HepG2 (cell line): ENCODE data around the gene SLC13A5. TPM values are rescaled to one million over a fixed set of nuclear protein-coding genes. Genes with fewer than 3 reads are reported as not detected.

Source experiments
- CENPT ChIP-seq: sonication (generic); formaldehyde crosslinking; IDR thresholded peaks from 2 replicates; pipeline ENCODE4 v1.8.0; 2022; ENCODE audit warnings: low read depth, mild to moderate bottlenecking, moderate library complexity, missing genetic modification reagents
- FOXC1 ChIP-seq: sonication (generic); formaldehyde crosslinking; IDR thresholded peaks from 2 replicates; pipeline ENCODE4 v1.8.0; 2022; ENCODE audit warnings: mild to moderate bottlenecking, missing genetic modification reagents, borderline replicate concordance
- HES4 ChIP-seq: sonication (generic); formaldehyde crosslinking; IDR thresholded peaks from 2 replicates; pipeline ENCODE4 v1.9.0; 2021; ENCODE audit warnings: mild to moderate bottlenecking, missing genetic modification reagents, borderline replicate concordance
- MAF1 ChIP-seq: sonication (generic); formaldehyde crosslinking; IDR thresholded peaks from 2 replicates; pipeline ENCODE4 v1.5.0; 2020; ENCODE audit warnings: missing genetic modification reagents, borderline replicate concordance
- POLR2G ChIP-seq: fragments of 200-400 bp; formaldehyde crosslinking; IDR thresholded peaks from 2 replicates; pipeline ENCODE4 v1.6.1; 2018; ENCODE audit warnings: mild to moderate bottlenecking, low read depth, low read length, moderate library complexity
- RBM22 ChIP-seq: fragments of 200-400 bp; formaldehyde crosslinking; optimal IDR thresholded peaks from 2 replicates; pipeline ENCODE3; 2017; ENCODE audit warnings: mild to moderate bottlenecking, low read length, moderate library complexity
- REPIN1 ChIP-seq: sonication (generic); formaldehyde crosslinking; IDR thresholded peaks from 2 replicates; pipeline ENCODE4 v1.8.0; 2022; ENCODE audit warnings: missing genetic modification reagents, low read depth, mild to moderate bottlenecking, borderline replicate concordance
- SOX6 ChIP-seq, 2 experiments: fragments of 450-650 bp in 1 of 2; sonication (generic) in 1 of 2; formaldehyde crosslinking in 1 of 2; IDR thresholded peaks; 2 replicates each; pipeline versions ENCODE4 v1.4.0 to v1.6.1; 2017 to 2020; ENCODE audit warnings: antibody characterized with exemption in 1 of 2, mild to moderate bottlenecking in 1 of 2, missing genetic modification reagents in 1 of 2
- SRSF4 ChIP-seq: fragments of 200-400 bp; formaldehyde crosslinking; IDR thresholded peaks from one replicate; pipeline ENCODE4 v1.6.1; 2018; ENCODE audit warnings: mild to moderate bottlenecking, low read depth, low read length, moderate library complexity; ENCODE audit not compliant: poor library complexity, severe bottlenecking
- TFDP2 ChIP-seq: sonication (generic); formaldehyde crosslinking; IDR thresholded peaks from 2 replicates; pipeline ENCODE4 v1.4.0; 2020; ENCODE audit warnings: missing genetic modification reagents
- ZBTB39 ChIP-seq: sonication (generic); formaldehyde crosslinking; IDR thresholded peaks from 2 replicates; pipeline ENCODE4 v1.5.0; 2020; ENCODE audit warnings: missing genetic modification reagents
- ZFP37 ChIP-seq: sonication (generic); formaldehyde crosslinking; IDR thresholded peaks from 2 replicates; pipeline ENCODE4 v1.4.0; 2020; ENCODE audit warnings: missing genetic modification reagents, borderline replicate concordance
- ZFY ChIP-seq: sonication (generic); formaldehyde crosslinking; IDR thresholded peaks from 2 replicates; pipeline ENCODE4 v1.4.0; 2020; ENCODE audit warnings: missing genetic modification reagents
- ZNF318 ChIP-seq: sonication (generic); formaldehyde crosslinking; IDR thresholded peaks from 2 replicates; pipeline ENCODE4 v1.4.0; 2020; ENCODE audit warnings: mild to moderate bottlenecking, missing genetic modification reagents
- ZNF747 ChIP-seq: sonication (generic); formaldehyde crosslinking; IDR thresholded peaks from 2 replicates; pipeline ENCODE4 v1.8.1; 2023; ENCODE audit warnings: missing genetic modification reagents, mild to moderate bottlenecking, borderline replicate concordance
- polyA plus RNA-seq, 8 experiments: library from polyadenylated mRNA; depleted of rRNA in 3 of 8; stranded (reverse) in 7 of 8; unstranded in 1 of 8; fragments of >200 nt; fragmentation: Illumina TruSeq in 4 of 8; extraction: Trizol in 4 of 8; gene quantifications; 2 replicates each; pipeline versions ENCODE4 v1.2.1 to v1.2.3, GENCODE V29; 2011 to 2016; ENCODE audit warnings: low read depth in 4 of 8, missing spikeins in 1 of 8, mixed read lengths in 1 of 8; ENCODE audit not compliant: insufficient read depth in 1 of 8
- total RNA-seq, 5 experiments: library from RNA; depleted of rRNA; stranded (reverse); fragments of >200 nt; fragmentation: Illumina TruSeq; extraction: Trizol; gene quantifications; 2 replicates each; pipeline ENCODE4 v1.2.3, GENCODE V29; 2016; ENCODE audit warnings: low read depth in 1 of 5

The SLC13A5 gene
- total and polyA plus RNA-seq, 2 of the 13 experiments (the other 11 are each of a cell fraction or from before 2014, with no cell fraction given) = 42.8 to 310 TPM

GRCh38 chr17:6699997-6700947, 12.9 kb downstream of the SLC13A5 start (continued):
- TF ChIP-seq ZBTB39 = peak; percentile 92; the same call in 1 of the 2 replicates
- no peak for TF ChIP-seq FOXC1
- TF ChIP-seq ZFP37 (CRISPR knock-in tag) = peak; percentile 66; the same call in 1 of the 2 replicates
- TF ChIP-seq SOX6 (IDR thresholded peaks at IDR 0.05) = no peak
- peak; percentile 100 for TF ChIP-seq SOX6 (CRISPR knock-in tag; IDR thresholded peaks at IDR 0.05)
- peak; percentile 64 for TF ChIP-seq TFDP2 (CRISPR knock-in tag)
- peak; percentile 94 for TF ChIP-seq ZNF747 (CRISPR knock-in tag)
- TF ChIP-seq POLR2G = peak; percentile 67
- TF ChIP-seq ZFY (CRISPR knock-in tag) = peak; percentile 35; the same call in 1 of the 2 replicates
- no peak for TF ChIP-seq MAF1 (CRISPR knock-in tag)
- TF ChIP-seq RBM22 = no peak
- peak; percentile 89 for TF ChIP-seq REPIN1 (CRISPR knock-in tag)
- no peak for TF ChIP-seq SRSF4
- TF ChIP-seq CENPT (CRISPR knock-in tag) = no peak
- no peak for TF ChIP-seq HES4 (CRISPR knock-in tag)
- 0 out of 2 replicates have a peak, but pooled peaks have one; percentile 25 for TF ChIP-seq ZNF318 (CRISPR knock-in tag)
